Upper lobe of left lung (tissue), 4 donors: ENCODE measurements around the gene C5orf58.

Source experiments
- POLR2A ChIP-seq, 4 donors: fragments of 450-650 bp; IDR thresholded peaks; one replicate each; pipeline ENCODE4 v1.5.1; 2016 to 2017; ENCODE audit warnings: antibody characterized with exemption in 4 of 4, mild to moderate bottlenecking in 2 of 4
- POLR2AphosphoS5 ChIP-seq, 2 donors: sonication (generic); formaldehyde crosslinking; IDR thresholded peaks; one replicate each; pipeline ENCODE4 v1.5.1; 2017; ENCODE audit warnings: antibody characterized with exemption in 2 of 2
- TF ChIP-seq, protein P1 (sequence below), 6 experiments: fragments of 450-650 bp in 4 of 6; fragments of 200-600 bp in 2 of 6; sonication (generic) in 2 of 6; IDR thresholded peaks; one replicate each; pipeline ENCODE4 v1.5.1; 2016 to 2019; ENCODE audit warnings: antibody characterized with exemption in 6 of 6

DNA sequence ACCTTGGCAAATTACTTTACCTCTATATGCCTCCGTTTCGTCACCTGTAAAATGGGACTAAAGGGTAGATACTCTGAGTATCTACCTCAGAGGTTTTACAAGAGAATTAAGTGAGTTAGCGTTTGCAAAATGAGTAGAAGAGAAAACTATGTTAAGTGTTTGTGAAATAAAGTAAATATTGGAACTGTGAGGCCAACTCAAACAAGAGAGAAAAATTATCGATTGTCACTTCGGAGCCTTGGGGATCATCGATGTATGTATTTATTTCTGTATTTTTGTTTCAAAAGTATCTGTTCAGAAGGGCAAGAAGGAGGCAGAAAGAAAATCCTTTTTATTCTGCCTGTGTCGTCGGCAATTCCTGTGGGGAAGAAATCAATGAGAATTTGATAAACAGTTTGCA lies 25.8 kb upstream of the C5orf58 start:
- TF ChIP-seq, protein P1, sequence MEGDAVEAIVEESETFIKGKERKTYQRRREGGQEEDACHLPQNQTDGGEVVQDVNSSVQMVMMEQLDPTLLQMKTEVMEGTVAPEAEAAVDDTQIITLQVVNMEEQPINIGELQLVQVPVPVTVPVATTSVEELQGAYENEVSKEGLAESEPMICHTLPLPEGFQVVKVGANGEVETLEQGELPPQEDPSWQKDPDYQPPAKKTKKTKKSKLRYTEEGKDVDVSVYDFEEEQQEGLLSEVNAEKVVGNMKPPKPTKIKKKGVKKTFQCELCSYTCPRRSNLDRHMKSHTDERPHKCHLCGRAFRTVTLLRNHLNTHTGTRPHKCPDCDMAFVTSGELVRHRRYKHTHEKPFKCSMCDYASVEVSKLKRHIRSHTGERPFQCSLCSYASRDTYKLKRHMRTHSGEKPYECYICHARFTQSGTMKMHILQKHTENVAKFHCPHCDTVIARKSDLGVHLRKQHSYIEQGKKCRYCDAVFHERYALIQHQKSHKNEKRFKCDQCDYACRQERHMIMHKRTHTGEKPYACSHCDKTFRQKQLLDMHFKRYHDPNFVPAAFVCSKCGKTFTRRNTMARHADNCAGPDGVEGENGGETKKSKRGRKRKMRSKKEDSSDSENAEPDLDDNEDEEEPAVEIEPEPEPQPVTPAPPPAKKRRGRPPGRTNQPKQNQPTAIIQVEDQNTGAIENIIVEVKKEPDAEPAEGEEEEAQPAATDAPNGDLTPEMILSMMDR (IDR thresholded peaks at IDR 0.05) = no peak
- TF ChIP-seq POLR2A (IDR thresholded peaks at IDR 0.05) = no peak
- TF ChIP-seq POLR2AphosphoS5 (IDR thresholded peaks at IDR 0.05) = no peak
